ENCODE results near the gene XIST.
"Not testable (repeated sequence)": the region's sequence is repeated elsewhere in the genome, so short reads cannot be mapped to it uniquely, and the experiment has no call there.

XIST gene

GRCh38 chrX:73852467-73852866 lies at the start of gene XIST:
Gene XIST, minus strand, starts transcription at chrX:73852714.
- DNase-seq: no peak

GRCh38 chrX:73898315-73898714 lies 45.8 kb upstream of the XIST start:
- DNase-seq: not testable (repeated sequence)

GRCh38 chrX:73892515-73893090 lies 40.1 kb upstream of the XIST start:
- DNase-seq: not testable (repeated sequence)

GRCh38 chrX:73882260-73882659 lies 29.7 kb upstream of the XIST start:
- not testable (repeated sequence) for DNase-seq

GRCh38 chrX:73877687-73878086 lies 25.2 kb upstream of the XIST start:
- DNase-seq: no peak

- DNase-seq: no peak
Observed at GRCh38 chrX:73876911-73877310, 24.4 kb upstream of the XIST start.

GRCh38 chrX:73868916-73869315 lies 16.4 kb upstream of the XIST start:
- no peak for DNase-seq

- no peak for DNase-seq
Observed at GRCh38 chrX:73867144-73867543, 14.6 kb upstream of the XIST start.

GRCh38 chrX:73863852-73864251 lies 11.3 kb upstream of the XIST start:
- no peak for DNase-seq

- no peak for DNase-seq
Observed at GRCh38 chrX:73863268-73863667, 10.8 kb upstream of the XIST start.

- DNase-seq: no peak
Observed at GRCh38 chrX:73859622-73860021, 7.1 kb upstream of the XIST start.

GRCh38 chrX:73855546-73855945 lies 3.0 kb upstream of the XIST start:
- DNase-seq: no peak

- DNase-seq: no peak
Observed at GRCh38 chrX:73852022-73852421, 492 bp downstream of the XIST start.

GRCh38 chrX:73851014-73852009 lies 1.2 kb downstream of the XIST start:
- DNase-seq: peak; percentile 36

- no peak for DNase-seq
Observed at GRCh38 chrX:73850124-73851013, 2.1 kb downstream of the XIST start.

- DNase-seq: no peak
Observed at GRCh38 chrX:73849073-73849472, 3.4 kb downstream of the XIST start.

GRCh38 chrX:73847991-73848390 lies 4.5 kb downstream of the XIST start:
- DNase-seq: no peak

GRCh38 chrX:73847100-73847499 lies 5.4 kb downstream of the XIST start:
- DNase-seq: no peak

GRCh38 chrX:73842541-73843234 lies 9.8 kb downstream of the XIST start:
- DNase-seq: no peak

- DNase-seq: no peak
Observed at GRCh38 chrX:73841337-73841736, 11.2 kb downstream of the XIST start.

GRCh38 chrX:73840120-73840924 lies 12.2 kb downstream of the XIST start:
- DNase-seq: no peak

GRCh38 chrX:73839152-73839551 lies 13.4 kb downstream of the XIST start:
- no peak for DNase-seq

All from 8988T (cell line).